ENCODE results near the gene EIF1.
A peak's percentile ranks its signal among the peaks of the same experiment; 100 is the strongest.
"Not testable (repeated sequence)": the region's sequence is repeated elsewhere in the genome, so short reads cannot be mapped to it uniquely, and the experiment has no call there.

Gene EIF1

DNA sequence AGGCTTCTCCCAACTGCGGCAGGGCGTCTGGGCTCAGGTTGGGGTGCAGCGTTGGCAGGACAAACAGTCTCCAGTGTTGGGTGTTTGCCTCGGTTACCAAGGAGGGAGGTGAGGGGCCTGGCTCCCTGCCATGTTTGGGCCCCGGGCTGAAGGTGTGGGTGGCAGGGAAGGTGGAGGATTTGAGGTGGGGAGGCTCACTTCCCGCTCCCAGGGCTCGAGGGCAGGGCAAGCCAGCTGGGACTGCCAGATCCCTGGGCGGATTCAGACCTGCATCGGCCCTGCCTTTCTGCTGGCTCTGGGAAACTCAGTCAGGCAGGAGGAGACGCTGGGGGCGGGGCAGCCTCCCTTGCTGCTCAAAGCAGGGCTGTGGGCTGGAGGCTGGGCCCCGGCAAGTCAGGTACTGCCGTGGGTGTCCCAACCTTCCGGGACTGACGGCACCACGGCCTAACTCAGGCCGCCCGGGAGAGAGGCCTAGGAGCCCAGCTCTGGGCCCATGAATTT, 33.0 kb upstream of the EIF1 start:
- no peak for DNase-seq (ENCODE audit: low read depth)

DNA sequence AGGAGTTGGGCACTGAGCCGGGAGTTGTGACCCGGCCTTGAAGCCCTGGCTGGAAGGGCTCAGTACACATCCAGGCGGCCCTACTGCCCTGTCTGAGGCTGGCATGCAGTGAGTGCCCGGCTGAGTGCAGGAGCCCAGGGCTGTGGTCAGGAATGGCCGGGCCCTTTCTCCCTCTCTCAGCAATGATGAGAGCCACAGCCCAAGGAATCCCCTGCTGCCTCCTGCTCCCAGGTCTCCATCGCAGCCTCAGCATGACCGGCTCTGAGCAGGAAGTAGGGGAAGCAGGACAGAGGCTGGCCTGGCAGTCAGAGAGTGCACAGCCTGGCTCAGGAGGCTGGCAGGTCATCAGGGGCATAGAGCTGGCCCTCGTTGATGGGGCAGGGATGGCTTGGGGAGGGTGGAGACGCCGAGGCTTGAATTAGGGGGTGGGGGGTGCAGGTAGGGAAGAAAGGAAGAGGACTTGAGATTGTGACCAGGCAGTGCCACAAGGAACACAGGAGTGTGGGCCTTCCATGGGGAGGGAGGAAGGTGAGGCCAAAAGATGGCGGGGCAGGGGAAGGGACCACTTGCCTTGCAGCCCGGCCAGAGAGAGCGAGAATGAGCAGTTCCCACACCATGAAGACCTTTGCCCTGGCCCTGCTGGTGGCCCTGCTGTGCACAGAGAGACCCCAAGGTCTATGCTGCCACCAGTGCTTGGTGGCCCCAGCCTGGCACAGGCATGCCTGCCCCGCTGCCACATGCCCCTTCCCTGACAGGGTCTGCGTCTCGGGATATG, 32.2 kb upstream of the EIF1 start:
- DNase-seq (ENCODE audit: low read depth), result no peak

DNA sequence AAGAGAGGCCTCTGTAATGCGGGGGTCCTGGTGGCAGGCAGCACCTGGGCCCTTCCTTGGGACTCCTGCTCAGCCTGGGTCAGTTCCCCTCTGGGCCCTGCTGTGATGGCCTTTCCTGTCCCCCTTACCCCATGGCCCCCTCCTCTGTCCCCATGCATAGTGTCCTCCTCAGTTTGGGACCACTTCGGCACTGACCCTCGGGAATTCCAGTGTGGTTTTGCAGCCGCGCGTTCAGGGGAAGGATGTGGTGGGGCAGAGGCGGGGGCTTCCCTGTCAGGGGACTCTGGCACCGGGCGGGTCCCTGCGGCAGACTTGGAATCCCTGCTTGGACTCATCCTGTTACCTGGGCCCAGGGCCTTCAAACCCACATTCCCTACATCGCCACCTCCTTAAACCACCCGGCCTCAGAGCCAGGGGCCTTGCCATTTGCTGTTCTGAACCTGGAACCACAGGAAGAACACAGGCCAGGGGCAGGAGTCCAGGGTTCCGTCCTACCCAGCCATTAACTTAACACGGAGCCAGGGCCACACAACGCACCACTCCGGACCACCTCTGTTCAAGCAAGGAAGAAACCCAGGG, 31.4 kb upstream of the EIF1 start:
- DNase-seq (ENCODE audit: low read depth), result no peak

DNA sequence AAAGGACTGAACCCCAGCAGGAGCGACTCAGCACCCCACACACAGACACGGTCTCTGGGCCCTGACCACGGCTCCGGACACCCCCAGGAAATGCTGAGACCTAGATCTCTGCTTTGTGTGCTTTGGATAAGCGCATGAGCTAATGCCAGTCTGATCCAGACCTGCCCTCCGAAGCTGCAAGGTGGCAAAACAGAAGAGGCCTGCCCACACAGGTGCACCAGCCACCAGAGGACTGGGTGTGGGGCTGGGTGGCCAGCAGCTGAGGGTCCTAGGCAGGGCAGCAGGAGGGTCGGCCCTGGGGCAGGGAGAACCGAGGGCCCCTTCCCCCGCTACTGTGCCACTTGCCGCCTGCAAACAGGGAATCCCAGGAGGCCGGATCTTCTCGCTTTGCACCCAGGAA, 30.7 kb upstream of the EIF1 start:
- DNase-seq (ENCODE audit: low read depth), result no peak

DNA sequence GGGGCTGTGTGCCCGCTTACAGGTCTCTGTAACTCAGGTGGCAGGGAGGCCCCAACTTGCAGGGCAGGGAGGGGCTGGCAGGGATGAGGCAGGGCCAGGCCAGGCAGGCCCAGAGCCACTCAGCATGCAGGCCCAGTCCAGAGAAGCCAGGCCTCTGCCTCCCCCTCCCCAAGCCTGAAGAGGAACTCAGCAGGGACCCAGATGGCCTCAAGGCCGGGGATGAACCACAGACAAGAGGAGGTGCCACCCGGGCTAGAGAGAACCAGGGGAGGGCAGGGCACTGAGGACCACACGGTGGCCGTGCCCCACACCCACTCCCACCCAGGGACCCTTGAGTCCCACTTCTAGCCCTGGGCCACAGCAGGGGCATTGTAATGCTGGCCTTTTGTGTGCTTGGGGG, 29.8 kb upstream of the EIF1 start:
- no peak for DNase-seq (ENCODE audit: low read depth)

DNA sequence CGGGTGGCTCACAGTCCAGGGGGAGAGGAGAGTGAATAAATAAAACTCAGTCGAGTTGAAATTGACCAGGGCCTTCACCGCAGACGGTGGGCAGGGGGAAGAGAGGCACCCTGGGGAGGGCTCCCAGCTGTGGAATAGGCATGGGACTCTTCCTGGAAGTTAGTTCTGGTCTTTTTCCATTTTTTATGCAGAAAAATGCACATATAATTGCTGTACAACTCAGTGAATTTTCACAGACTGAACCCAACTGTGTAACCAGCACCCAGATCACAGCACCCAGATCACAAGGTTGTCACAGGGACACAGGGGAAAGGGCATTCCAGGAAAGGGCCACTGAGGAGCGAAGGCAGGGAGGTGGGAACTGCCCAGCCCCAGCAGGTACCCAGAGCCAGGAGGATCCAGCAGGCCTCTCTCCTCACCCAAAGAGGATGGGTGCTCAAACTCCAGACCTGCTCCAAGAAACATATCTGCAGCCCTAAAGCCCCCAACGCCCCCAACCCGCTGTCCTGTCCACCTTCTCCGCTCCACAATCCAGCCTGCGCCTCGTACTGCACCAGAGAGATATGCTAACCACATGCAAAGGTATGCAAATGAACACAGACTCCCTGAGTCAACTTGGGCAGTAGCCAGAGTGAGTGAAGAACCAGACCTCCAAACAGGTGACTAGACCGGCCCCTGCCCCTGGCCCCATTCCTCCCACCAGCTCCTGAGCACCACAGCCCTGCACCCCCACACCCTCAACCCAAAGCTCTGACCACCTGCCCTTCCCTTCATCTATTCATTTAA, 29.1 kb upstream of the EIF1 start:
- DNase-seq (ENCODE audit: low read depth), result no peak

DNA sequence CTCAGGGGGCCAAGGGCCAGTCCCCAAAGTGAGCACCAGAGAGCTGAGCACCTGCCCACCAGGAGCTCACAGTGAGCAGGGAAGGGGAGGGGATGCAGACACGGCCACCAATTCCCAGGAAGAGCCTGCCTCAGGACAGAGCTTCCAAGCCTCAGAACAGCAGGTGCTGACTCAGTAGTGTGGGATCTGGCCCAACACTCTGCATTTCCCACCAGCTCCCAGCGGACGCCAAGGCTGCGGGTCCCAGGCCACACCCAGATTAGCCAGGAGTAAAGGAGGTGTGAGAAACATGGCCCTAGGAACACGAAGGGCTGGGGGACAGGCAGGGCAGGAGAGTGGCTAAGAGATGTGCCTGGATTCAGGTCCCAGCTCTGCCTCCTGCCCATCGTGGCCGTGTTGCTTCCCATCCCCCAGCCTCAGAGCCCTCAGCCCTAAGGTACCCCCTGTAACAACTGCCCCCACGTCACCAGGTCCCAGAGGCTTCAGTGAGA, 28.4 kb upstream of the EIF1 start:
- DNase-seq (ENCODE audit: low read depth), result no peak

DNA sequence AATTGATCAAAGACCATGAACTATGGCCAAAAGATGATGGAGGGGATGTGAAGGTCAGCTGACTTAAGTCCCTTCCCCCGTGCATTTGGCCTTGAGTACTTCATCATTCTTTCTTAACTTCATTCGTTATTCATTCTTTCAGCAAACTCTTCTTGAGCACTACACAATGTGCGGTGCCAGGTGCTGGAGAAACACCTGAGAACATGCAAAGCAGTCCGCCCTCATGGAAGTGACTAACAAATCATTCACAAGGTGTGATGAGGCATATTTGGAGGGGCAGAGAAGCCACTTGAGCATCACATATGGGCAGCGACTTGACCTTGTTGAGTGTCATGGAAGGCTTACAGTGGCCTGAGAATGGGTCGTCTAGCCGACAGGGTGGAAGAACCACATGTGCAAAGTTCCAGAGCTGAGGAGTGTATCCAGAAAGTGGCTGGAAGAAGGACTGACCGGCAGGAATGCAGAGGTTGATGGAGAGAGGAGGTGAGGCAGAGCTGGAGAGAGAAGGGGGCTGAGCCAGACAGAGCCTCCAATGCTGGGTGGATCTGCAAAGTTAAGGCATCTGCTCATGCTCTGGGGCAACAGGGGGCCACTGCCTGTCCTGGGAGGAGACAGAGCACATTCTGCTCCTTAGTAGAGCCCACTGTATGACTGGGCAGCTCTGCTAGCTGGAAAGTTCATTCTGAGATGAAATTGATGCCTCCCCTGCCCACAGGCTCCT, 25.1 kb upstream of the EIF1 start:
- DNase-seq (ENCODE audit: low read depth), result no peak

DNA sequence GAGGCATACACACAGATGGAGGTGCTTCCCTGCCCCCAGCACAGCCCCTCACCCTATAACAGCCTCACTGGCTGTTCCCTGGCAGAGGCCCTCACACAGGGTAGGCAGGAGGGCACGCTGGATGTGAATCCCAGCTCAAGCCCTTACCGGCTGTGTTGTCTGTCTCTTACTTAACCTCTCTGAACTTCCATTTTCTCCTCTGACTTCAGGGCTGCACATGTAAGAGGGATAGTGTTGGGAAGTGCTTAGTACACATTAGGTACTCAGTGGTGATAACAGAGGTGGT, 24.6 kb upstream of the EIF1 start:
- no peak for DNase-seq (ENCODE audit: low read depth)

DNA sequence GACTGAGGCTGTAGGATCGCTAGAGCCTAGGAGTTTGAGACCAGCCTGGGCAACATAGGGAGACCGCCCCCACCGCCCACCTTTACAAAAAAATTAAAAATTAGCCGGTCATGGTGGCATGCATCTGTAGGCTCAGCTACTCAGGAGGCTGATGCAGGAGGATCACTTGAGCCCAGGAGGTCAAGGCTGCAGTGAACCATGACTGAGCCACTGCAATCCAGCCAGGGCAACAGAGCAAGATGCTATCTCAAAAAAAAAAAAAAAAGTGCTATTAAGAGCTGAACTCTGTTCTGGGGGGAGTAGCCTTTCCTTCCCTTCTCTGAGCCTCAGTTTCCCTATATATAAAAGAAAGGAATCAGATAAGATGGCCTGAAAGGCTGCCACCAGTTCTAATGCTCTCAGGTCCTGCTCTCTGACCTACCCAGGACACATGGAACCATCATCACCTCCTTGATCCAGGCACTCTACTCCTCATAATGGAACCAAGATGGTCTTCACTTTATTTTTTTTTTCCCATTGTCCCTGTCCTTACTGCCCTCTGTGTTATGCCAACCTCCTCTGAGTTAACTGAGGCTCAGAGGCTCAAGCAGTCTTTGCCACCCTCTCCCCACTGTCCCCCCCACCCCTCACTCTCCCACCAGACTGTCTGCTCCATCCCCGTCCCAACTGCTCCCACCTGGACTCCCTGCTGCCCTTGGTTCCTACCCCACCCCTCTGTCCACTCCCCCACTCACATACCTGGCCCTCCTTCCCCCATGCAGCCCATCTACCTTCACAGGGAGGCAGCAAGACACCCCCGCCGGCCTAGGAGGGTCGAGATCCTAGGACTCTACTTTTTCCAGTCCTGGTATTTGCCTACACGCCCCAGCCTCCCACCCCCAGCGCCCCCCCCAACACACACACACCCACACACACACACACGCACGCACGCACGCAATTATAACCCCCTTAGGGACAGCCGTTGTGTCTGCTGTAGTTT, 23.8 kb upstream of the EIF1 start:
- no peak for DNase-seq (ENCODE audit: low read depth)

DNA sequence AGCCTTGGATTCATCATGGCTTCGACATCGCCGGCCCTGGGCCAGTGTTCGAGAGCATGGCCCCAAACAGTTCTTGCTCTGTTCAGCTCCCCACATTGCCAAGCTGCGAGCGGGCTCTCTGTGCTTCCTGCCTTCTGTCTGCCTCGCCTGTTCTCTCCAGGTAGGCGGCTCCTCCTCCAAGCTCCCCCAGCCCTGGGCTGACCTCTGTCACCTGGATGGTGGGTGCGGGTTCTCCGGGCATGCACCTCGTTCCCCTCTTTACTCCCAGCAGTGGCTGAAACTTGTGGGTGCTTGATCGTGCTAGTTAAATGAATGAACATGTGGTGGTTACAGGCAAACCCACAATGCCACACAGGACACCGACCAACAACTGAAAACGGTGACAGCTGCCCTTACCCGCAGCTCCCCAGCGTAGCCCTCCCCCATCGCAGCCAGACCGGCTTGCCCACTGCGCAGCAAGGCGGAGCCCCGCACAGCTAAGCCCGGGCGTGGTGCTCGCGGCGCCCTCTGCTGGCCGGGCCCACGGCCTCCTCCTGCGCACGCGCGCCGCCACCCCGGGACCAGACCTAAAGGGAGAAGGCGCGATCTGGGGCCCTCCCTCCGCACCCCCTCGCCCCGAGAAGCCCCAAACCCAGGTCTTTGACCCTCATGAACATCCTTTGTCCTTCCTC, 23.0 kb upstream of the EIF1 start:
- peak; percentile 74 for DNase-seq (ENCODE audit: low read depth)

DNA sequence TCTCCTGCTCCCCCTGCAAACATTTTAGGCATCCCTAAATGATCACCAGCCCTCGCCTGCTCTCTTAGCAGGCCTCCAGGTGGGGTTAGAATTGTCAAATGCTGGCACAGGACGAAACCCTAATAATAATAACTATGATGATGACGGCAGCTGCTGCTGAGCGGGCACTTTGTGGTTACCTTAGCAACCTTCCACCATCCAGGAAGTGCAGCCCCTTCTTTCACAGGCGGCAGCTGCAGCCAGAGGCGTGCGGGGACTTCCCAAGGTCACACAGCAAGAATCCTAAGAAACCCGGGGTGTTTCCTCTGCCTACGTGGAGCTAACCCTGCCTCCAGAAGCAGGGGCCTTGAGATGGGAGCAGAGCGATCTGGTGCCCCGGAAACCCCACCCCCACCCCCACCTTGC, 22.4 kb upstream of the EIF1 start:
- DNase-seq (ENCODE audit: low read depth), result no peak

DNA sequence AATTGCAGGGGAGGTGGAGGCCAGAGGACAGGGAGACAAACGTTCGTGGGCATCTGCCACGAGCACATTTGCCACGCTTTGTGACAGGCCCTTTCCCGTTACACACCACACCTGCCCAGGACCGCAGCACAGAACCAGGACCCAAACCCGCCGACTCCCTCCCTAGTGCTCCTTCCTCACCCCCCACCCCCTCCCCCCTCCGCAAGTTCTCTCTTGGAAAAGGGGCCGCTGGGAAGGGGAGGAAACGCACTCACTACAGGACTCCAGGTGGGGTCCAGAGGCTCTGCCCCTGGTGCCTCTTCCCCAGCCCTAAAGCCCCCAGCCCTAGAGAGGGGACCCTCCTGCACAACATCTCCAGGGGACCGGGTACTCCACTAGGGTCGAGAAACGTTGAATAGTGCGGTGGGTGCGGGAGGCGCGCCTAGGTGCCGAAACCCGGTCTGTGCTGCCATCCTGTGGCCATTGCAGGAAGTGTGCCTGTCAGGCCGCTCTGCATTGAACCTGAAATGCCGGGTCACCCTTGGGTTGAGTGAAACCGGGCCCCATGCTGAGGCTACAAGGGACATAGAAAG, 21.9 kb upstream of the EIF1 start:
- peak; percentile 86 for DNase-seq (ENCODE audit: low read depth)

DNA sequence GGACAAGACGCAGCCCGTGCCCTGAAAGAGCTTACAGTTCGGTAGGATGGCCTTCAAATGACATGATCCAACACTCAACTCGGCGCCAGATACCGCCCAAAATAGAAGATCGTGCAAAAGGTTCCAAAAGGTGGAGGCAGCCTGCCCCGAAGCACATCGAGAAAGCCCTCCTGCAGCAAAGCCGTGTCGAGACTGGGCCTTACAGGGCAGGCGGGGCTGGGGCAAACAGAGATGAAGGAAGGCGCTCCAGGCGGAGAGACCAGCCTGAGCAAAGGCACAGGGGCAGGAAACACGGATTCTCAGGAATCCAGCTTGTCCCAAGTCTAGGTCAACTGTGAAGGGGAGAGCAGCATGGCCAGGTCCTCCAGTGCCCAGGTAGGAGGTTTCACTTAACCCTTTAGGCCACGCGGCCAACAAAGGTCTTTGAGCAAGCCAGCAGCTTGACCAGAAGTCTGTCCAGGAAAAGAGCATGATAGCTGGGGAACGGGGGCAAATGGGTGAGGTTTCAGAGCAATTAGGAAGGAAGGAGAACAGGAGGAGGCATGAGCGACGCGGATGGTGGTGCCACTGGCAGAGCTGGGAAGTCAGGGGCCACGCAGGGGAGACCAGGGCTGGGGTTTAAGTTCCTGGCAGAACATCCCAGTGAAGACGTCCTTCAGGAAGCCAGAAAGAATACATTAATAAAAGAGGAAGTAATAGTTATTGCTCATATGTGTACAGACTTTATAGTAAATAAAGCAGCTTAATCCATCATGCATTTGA, 21.2 kb upstream of the EIF1 start:
- DNase-seq (ENCODE audit: low read depth), result no peak

DNA sequence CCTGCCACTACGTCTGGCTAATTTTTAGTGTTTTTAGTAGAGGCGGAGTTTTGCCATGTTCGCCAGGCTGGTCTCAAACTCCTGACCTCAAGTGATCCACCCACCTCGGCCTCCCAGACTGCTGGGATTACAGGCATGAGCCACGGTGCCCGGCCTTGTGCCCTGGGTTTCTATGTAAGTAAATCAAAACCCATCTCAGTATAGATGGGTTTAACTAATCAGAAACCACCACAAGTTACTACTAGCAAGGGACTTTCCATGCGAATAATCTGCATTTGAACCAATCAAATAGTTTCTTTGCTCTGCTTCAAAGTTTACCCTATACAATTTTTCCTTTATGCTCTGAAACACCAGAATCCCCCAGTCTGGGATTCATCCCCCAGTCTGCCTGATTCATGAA, 16.5 kb upstream of the EIF1 start:
- no peak for DNase-seq (ENCODE audit: low read depth)

DNA sequence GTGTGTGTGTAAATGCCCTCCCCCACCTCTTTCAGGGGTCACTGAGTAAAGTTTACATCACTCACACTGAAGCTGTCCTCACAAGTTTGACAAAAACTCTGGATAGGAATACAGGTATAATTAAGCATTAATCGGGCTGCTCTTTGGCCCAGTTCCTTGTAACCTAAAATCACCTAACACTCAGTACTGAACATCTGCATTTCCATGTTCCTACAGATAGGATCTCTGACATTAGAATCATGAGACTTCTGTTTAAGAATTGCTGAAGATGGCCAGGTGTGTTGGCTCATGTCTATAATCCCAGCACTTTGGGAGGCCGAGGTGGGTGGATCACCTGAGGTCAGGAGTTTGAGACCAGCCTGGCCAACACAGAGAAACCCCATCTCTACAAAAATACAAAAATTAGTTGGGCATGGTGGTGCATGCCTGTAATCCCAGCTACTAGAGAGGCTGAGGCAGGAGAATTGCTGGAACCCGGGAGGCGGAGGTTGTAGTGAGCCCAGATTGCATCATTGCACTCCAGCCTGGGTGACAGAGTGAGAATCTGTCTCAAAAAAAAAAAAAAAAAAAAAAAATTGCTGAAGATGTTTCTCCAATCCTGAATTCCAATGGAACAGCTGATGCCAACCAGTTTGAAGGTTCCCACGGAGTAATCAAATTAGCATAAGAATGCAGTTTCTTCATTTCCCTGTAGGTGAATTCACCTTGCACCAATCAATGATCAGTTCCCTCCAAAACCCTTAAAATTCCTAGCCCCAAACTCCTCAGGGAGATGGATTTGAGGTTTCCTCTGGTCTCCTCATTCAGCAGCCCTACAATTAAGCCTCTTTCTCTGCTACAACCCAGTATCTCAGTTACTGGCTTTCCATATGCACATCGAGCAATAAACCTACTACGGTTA, 13.3 kb upstream of the EIF1 start:
- DNase-seq (ENCODE audit: low read depth), result not testable (repeated sequence)

DNA sequence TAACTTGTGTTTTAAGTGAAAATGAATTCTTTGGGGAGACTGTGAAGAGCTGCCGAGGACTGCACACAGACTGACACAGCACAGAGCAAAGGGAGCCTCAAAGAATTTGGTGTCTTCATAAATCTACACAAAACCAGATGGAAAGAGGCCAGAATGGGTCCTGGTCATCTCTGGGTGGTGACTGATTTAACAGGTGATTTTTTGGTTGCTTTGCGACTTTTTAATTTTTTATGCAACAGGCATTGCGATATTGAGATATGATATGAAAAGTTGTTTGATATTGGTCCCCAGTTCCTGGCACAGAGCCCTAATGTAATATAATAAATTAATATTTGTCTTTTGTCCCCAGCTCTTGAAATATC, 12.6 kb upstream of the EIF1 start:
- DNase-seq (ENCODE audit: low read depth), result no peak

DNA sequence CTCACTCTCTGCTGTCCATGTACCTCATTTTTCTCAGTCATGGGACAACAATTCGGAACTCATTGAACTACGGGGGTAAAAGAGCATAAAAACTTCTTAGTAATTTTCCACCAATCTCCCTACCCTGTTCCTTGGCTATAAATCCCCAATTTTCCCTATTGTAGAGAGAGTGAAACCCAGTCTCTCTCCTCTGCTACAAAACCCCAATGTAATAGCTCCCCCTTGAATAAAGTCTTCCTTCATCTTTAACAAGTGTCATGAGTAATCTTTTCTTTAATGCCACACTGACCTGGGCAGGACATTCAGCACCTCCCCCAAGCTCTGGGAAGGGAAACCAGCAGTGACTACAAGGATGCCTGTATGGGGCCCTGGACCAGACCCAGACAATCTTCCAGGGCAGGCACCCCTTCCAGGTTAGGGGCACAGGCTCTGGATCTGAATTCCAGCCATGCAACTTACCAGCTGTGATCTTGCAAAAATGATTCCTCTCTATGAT, 10.2 kb upstream of the EIF1 start:
- DNase-seq (ENCODE audit: low read depth), result no peak
